ENCODE measurements around the gene ST3GAL3.

Gene ST3GAL3

GRCh38 chr1:43945674-43946235 is 238.4 kb downstream of the ST3GAL3 start:
- peaks cover 53% of the 10 kb centered on the region for H3K4me1 Mint-ChIP-seq (ENCODE audit: low read depth)
- no peaks in the 10 kb centered on the region for H3K9me3 Mint-ChIP-seq
- no peak for DNase-seq
- peak overlapping the region; percentile 98 for H3K27ac Mint-ChIP-seq
- peaks cover 53% of the 10 kb centered on the region for H3K36me3 Mint-ChIP-seq (ENCODE audit: low read depth)
- H3K4me3 Mint-ChIP-seq: peak overlapping the region; percentile 94
- H3K27me3 Mint-ChIP-seq: no peaks in the 10 kb centered on the region

GRCh38 chr1:43946236-43947060 is 239.1 kb downstream of the ST3GAL3 start, which contains the start of gene IPO13:
IPO13 (plus strand) TSS chr1:43946950; CDS start chr1:43947601, 651 bp downstream.
- peak; percentile 99 for DNase-seq
- Mint-ChIP-seq H3K4me3 (peak within 1 kb of the TSS; percentile 94), H3K9me3 (no peaks in the 10 kb centered on the region), H3K4me1 (ENCODE audit: low read depth) (peaks cover 59% of the 10 kb centered on the region), H3K36me3 (ENCODE audit: low read depth) (peaks cover 60% of the 10 kb centered on the region), H3K27me3 (no peaks in the 10 kb centered on the region), H3K27ac (peak within 1 kb of the TSS; percentile 98)

GRCh38 chr1:43947061-43947873 is 239.9 kb downstream of the ST3GAL3 start:
- Mint-ChIP-seq H3K27ac (peak overlapping the region; percentile 98), H3K36me3 (ENCODE audit: low read depth) (peaks cover 59% of the 10 kb centered on the region), H3K4me1 (ENCODE audit: low read depth) (peaks cover 62% of the 10 kb centered on the region), H3K4me3 (peak overlapping the region; percentile 94), H3K27me3 (no peaks in the 10 kb centered on the region), H3K9me3 (no peaks in the 10 kb centered on the region)
- DNase-seq: no peak

GRCh38 chr1:43947874-43948437 is 240.6 kb downstream of the ST3GAL3 start:
- DNase-seq: no peak
- Mint-ChIP-seq H3K27me3 (no peaks in the 10 kb centered on the region), H3K4me1 (ENCODE audit: low read depth) (peaks cover 59% of the 10 kb centered on the region), H3K9me3 (no peaks in the 10 kb centered on the region), H3K4me3 (peak overlapping the region; percentile 94), H3K27ac (peak overlapping the region; percentile 98), H3K36me3 (ENCODE audit: low read depth) (peaks cover 53% of the 10 kb centered on the region)

GRCh38 chr1:43949678-43950077 is 242.3 kb downstream of the ST3GAL3 start:
- no peaks in the 10 kb centered on the region for H3K27me3 Mint-ChIP-seq
- H3K9me3 Mint-ChIP-seq: no peaks in the 10 kb centered on the region
- no peak overlapping the region for H3K4me3 Mint-ChIP-seq
- peaks cover 52% of the 10 kb centered on the region for H3K4me1 Mint-ChIP-seq (ENCODE audit: low read depth)
- H3K27ac Mint-ChIP-seq: no peak overlapping the region
- H3K36me3 Mint-ChIP-seq (ENCODE audit: low read depth): peaks cover 46% of the 10 kb centered on the region
- DNase-seq: no peak

GRCh38 chr1:43951021-43951985 is 244.0 kb downstream of the ST3GAL3 start:
- Mint-ChIP-seq H3K4me1 (ENCODE audit: low read depth) (peaks cover 36% of the 10 kb centered on the region), H3K27ac (no peak overlapping the region)

GRCh38 chr1:43952731-43953346 is 245.5 kb downstream of the ST3GAL3 start:
- Mint-ChIP-seq H3K27ac (no peak overlapping the region), H3K4me3 (no peak overlapping the region), H3K4me1 (ENCODE audit: low read depth) (peaks cover 31% of the 10 kb centered on the region), H3K36me3 (ENCODE audit: low read depth) (peaks cover 48% of the 10 kb centered on the region), H3K9me3 (no peaks in the 10 kb centered on the region), H3K27me3 (no peaks in the 10 kb centered on the region)
- DNase-seq: no peak

More at GRCh38 chr1:43951021-43951985, 244.0 kb downstream of the ST3GAL3 start:
- Mint-ChIP-seq H3K4me3 (no peak overlapping the region), H3K36me3 (ENCODE audit: low read depth) (peaks cover 39% of the 10 kb centered on the region), H3K9me3 (no peaks in the 10 kb centered on the region), H3K27me3 (no peaks in the 10 kb centered on the region)
- no peak for DNase-seq

GRCh38 chr1:43953361-43953760 is 246.0 kb downstream of the ST3GAL3 start:
- no peak for DNase-seq
- H3K27ac Mint-ChIP-seq: no peak overlapping the region
- no peaks in the 10 kb centered on the region for H3K9me3 Mint-ChIP-seq
- peaks cover 53% of the 10 kb centered on the region for H3K36me3 Mint-ChIP-seq (ENCODE audit: low read depth)
- H3K4me1 Mint-ChIP-seq (ENCODE audit: low read depth): peaks cover 26% of the 10 kb centered on the region
- no peaks in the 10 kb centered on the region for H3K27me3 Mint-ChIP-seq
- no peak overlapping the region for H3K4me3 Mint-ChIP-seq

- Mint-ChIP-seq H3K9me3 (no peaks in the 10 kb centered on the region), H3K36me3 (ENCODE audit: low read depth) (peaks cover 58% of the 10 kb centered on the region), H3K27ac (no peak overlapping the region), H3K4me1 (ENCODE audit: low read depth) (peaks cover 20% of the 10 kb centered on the region), H3K27me3 (no peaks in the 10 kb centered on the region), H3K4me3 (no peak overlapping the region)
- no peak for DNase-seq
These were observed 246.7 kb downstream of the ST3GAL3 start for GRCh38 chr1:43954036-43954435.

- Mint-ChIP-seq H3K4me1 (ENCODE audit: low read depth) (peaks cover 4% of the 10 kb centered on the region), H3K9me3 (no peaks in the 10 kb centered on the region), H3K27ac (no peak overlapping the region), H3K36me3 (ENCODE audit: low read depth) (peaks cover 46% of the 10 kb centered on the region), H3K27me3 (no peaks in the 10 kb centered on the region), H3K4me3 (no peak overlapping the region)
- no peak for DNase-seq
These were observed 248.9 kb downstream of the ST3GAL3 start for GRCh38 chr1:43956234-43956633.

- no peak overlapping the region for H3K27ac Mint-ChIP-seq
- H3K27me3 Mint-ChIP-seq: no peaks in the 10 kb centered on the region
- DNase-seq: no peak
- no peak overlapping the region for H3K4me3 Mint-ChIP-seq
- H3K36me3 Mint-ChIP-seq (ENCODE audit: low read depth): peaks cover 52% of the 10 kb centered on the region
- H3K9me3 Mint-ChIP-seq: no peaks in the 10 kb centered on the region
- no peaks in the 10 kb centered on the region for H3K4me1 Mint-ChIP-seq (ENCODE audit: low read depth)
These were observed 250.2 kb downstream of the ST3GAL3 start for GRCh38 chr1:43957407-43958040.

- Mint-ChIP-seq H3K27ac (no peak overlapping the region), H3K36me3 (ENCODE audit: low read depth) (peaks cover 57% of the 10 kb centered on the region), H3K9me3 (no peaks in the 10 kb centered on the region), H3K27me3 (no peaks in the 10 kb centered on the region), H3K4me3 (no peak overlapping the region), H3K4me1 (ENCODE audit: low read depth) (no peaks in the 10 kb centered on the region)
- DNase-seq: no peak
These were observed 251.3 kb downstream of the ST3GAL3 start for GRCh38 chr1:43958351-43959255.
